ENCODE data around the gene KHSRP. TPM values are rescaled to one million over a fixed set of nuclear protein-coding genes. Genes with fewer than 3 reads are reported as not detected.
"Not testable (repeated sequence)": the region's sequence is repeated elsewhere in the genome, so short reads cannot be mapped to it uniquely, and the experiment has no call there.

KHSRP gene
- total RNA-seq, 1 experiment from 2014 or later: 373 TPM

DNA sequence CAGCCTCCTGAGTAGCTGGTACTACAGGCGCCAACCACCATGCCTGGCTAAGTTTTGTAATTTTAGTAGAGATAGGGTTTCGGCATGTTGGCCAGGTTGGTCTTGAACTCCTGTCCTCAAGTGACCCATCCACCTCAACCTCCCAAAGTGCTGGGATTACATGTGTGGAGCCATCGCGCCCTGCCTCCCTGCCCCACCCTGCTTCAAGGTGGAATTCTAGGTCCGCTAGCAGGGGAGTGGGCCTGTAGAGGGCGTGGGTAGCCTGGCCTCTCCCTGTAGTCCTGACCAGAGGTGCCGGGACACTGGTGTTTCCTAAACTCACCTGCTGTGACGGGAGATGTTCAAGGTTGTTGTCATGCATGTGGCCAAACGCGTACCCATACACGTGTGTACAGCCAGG, 8.6 kb upstream of the KHSRP start:
- ChIA-PET POLR2A (ENCODE audit: unreplicated experiment) (no interaction called here), CTCF (no interaction called here)
- H3K36me3 ChIP-seq (ENCODE audit: low read depth, low read length): no peaks in the 10 kb centered on the region
- no peaks in the 10 kb centered on the region for H3K27me3 ChIP-seq (ENCODE audit: low read length)
- H3K4me1 ChIP-seq (ENCODE audit: insufficient read depth, low read length): no peaks in the 10 kb centered on the region
- ATAC-seq (no peak), DNase-seq (no peak)
- no peak overlapping the region for H3K4me2 ChIP-seq (ENCODE audit: low read length)
- H3K79me2 ChIP-seq (ENCODE audit: low read length): no peaks in the 10 kb centered on the region
- H2AFZ ChIP-seq (ENCODE audit: low read length): no peak overlapping the region
- H3K4me3 ChIP-seq (ENCODE audit: low read length): no peak overlapping the region
- H4K20me1 ChIP-seq (ENCODE audit: low read length): no peaks in the 10 kb centered on the region
- no peaks in the 10 kb centered on the region for H3K9me2 ChIP-seq (replicated peaks; ENCODE audit: low read length)
- H3K9me3 ChIP-seq (ENCODE audit: low read length): no peaks in the 10 kb centered on the region
- TF ChIP-seq, protein P1, sequence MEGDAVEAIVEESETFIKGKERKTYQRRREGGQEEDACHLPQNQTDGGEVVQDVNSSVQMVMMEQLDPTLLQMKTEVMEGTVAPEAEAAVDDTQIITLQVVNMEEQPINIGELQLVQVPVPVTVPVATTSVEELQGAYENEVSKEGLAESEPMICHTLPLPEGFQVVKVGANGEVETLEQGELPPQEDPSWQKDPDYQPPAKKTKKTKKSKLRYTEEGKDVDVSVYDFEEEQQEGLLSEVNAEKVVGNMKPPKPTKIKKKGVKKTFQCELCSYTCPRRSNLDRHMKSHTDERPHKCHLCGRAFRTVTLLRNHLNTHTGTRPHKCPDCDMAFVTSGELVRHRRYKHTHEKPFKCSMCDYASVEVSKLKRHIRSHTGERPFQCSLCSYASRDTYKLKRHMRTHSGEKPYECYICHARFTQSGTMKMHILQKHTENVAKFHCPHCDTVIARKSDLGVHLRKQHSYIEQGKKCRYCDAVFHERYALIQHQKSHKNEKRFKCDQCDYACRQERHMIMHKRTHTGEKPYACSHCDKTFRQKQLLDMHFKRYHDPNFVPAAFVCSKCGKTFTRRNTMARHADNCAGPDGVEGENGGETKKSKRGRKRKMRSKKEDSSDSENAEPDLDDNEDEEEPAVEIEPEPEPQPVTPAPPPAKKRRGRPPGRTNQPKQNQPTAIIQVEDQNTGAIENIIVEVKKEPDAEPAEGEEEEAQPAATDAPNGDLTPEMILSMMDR (conservative IDR thresholded peaks at IDR 0.05; ENCODE audit: low read depth, low read length): no peak
- TF ChIP-seq EZH2phosphoT487 (IDR thresholded peaks at IDR 0.05; ENCODE audit: borderline replicate concordance, low read length) (no peak), EZH2 (IDR thresholded peaks at IDR 0.05; ENCODE audit: low read length, unreplicated experiment) (no peak)
- no peak overlapping the region for H3K9ac ChIP-seq (ENCODE audit: low read length)
- no peaks in the 10 kb centered on the region for H3F3A ChIP-seq (ENCODE audit: low read length, unreplicated experiment)
- intact Hi-C loops (cut with micrococcal nuclease): no loop called here
- no TSS peak for BruUV-seq (replicated peaks)
- H3K27ac ChIP-seq (ENCODE audit: low read length): no peak overlapping the region

DNA sequence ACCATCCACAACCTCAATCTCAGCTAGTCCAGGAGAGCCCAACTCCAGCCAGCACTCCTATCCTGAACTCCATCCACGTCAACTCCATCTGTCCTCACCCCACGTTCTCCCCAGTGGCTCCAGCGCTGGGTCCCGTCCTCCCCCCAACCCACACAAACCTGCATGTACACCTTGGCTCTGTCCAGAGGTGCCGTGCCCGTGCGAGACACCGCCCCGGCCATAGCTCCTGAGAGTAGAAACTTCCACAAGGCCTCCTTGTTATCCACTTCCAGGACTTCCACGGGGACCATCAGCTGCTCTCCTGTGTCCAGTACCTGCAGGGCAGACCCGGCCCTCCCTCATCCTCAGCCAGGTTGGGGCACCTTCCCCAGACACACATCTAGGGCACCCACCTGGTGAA, 7.3 kb upstream of the KHSRP start:
- ATAC-seq (no peak), DNase-seq (no peak)
- POLR2A ChIA-PET (ENCODE audit: unreplicated experiment): no interaction called here
- no peaks in the 10 kb centered on the region for H3F3A ChIP-seq (ENCODE audit: low read length, unreplicated experiment)
- H3K4me3 ChIP-seq (ENCODE audit: low read length): no peak overlapping the region
- H3K4me1 ChIP-seq (ENCODE audit: insufficient read depth, low read length): no peaks in the 10 kb centered on the region
- no peak for TF ChIP-seq EZH2phosphoT487 (IDR thresholded peaks at IDR 0.05; ENCODE audit: borderline replicate concordance, low read length)
- no peak for TF ChIP-seq EZH2 (IDR thresholded peaks at IDR 0.05; ENCODE audit: low read length, unreplicated experiment)
- TF ChIP-seq, protein P1 (conservative IDR thresholded peaks at IDR 0.05; ENCODE audit: low read depth, low read length): no peak
- H3K79me2 ChIP-seq (ENCODE audit: low read length): no peaks in the 10 kb centered on the region
- no peak overlapping the region for H2AFZ ChIP-seq (ENCODE audit: low read length)
- no TSS peak for BruUV-seq (replicated peaks)
- no peaks in the 10 kb centered on the region for H3K36me3 ChIP-seq (ENCODE audit: low read depth, low read length)
- no peaks in the 10 kb centered on the region for H3K9me3 ChIP-seq (ENCODE audit: low read length)
- H3K4me2 ChIP-seq (ENCODE audit: low read length): no peak overlapping the region
- no peaks in the 10 kb centered on the region for H4K20me1 ChIP-seq (ENCODE audit: low read length)
- H3K27me3 ChIP-seq (ENCODE audit: low read length): no peaks in the 10 kb centered on the region
- CTCF ChIA-PET: no interaction called here
- H3K9me2 ChIP-seq (replicated peaks; ENCODE audit: low read length): no peaks in the 10 kb centered on the region
- intact Hi-C loops (cut with micrococcal nuclease): no loop called here
- no peak overlapping the region for H3K27ac ChIP-seq (ENCODE audit: low read length)
- no peak overlapping the region for H3K9ac ChIP-seq (ENCODE audit: low read length)

DNA sequence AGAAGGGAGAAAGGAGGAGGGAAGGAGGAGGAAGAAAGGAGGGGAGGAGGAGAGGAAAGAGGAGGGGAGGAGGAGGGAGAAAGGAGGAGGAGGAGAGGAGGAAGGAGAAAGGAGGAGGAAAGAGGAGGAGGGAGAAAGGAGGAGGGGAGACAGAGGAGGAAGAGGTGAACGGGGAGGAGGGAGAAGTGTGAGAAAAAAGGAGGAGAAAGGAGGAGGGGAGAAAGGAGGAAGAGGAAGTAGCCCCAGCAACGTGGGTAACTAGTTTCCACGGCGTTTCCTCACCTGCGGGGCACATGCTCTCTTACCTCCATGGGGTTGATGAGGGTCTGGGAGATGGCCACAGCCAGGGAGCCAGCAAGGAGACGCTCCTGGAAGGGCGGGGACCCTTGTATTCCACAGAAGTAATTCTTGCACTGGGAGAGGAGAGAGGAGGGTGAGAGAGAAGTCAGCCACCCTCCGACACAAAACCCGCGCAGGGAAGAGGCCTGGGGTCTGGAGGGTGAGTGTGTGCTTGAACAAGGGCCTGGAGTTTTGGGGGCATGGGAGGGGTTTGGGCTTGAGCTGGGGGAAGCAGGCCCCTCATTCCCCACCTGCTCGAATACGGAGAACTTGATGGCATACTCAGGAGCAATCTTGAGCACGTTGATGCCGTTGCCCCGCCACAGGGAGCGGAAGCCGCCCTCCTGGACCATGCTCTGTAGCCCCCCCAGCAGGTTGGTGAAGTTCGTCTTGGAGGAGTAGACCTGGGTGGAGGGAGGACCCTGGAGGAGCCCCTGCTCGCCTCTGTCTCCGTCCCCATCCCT, 5.0 kb upstream of the KHSRP start:
- no peak overlapping the region for H3K27ac ChIP-seq (ENCODE audit: low read length)
- ChIA-PET CTCF (no interaction called here), POLR2A (ENCODE audit: unreplicated experiment) (no interaction called here)
- H3F3A ChIP-seq (ENCODE audit: low read length, unreplicated experiment): no peaks in the 10 kb centered on the region
- H2AFZ ChIP-seq (ENCODE audit: low read length): peak overlapping the region; percentile 60
- H3K4me1 ChIP-seq (ENCODE audit: insufficient read depth, low read length): peaks cover 5% of the 10 kb centered on the region; the same call in 1 of the 2 replicates
- no TSS peak for BruUV-seq (replicated peaks)
- H3K4me2 ChIP-seq (ENCODE audit: low read length): peak overlapping the region; percentile 23; the same call in 1 of the 2 replicates
- H4K20me1 ChIP-seq (ENCODE audit: low read length): no peaks in the 10 kb centered on the region
- ATAC-seq: no peak
- TF ChIP-seq EZH2 (IDR thresholded peaks at IDR 0.05; ENCODE audit: low read length, unreplicated experiment): no peak
- H3K27me3 ChIP-seq (ENCODE audit: low read length): no peaks in the 10 kb centered on the region
- H3K79me2 ChIP-seq (ENCODE audit: low read length): no peaks in the 10 kb centered on the region
- H3K4me3 ChIP-seq (ENCODE audit: low read length): no peak overlapping the region
- peak; percentile 19 for DNase-seq
- no peaks in the 10 kb centered on the region for H3K9me3 ChIP-seq (ENCODE audit: low read length)
- H3K36me3 ChIP-seq (ENCODE audit: low read depth, low read length): no peaks in the 10 kb centered on the region
- H3K9me2 ChIP-seq (replicated peaks; ENCODE audit: low read length): no peaks in the 10 kb centered on the region
- H3K9ac ChIP-seq (ENCODE audit: low read length): no peak overlapping the region
- intact Hi-C loops (cut with micrococcal nuclease): loop anchor here (5.0 kb wide), 1 partner anchor 302 kb away; no protein-coding TSS in a partner anchor

DNA sequence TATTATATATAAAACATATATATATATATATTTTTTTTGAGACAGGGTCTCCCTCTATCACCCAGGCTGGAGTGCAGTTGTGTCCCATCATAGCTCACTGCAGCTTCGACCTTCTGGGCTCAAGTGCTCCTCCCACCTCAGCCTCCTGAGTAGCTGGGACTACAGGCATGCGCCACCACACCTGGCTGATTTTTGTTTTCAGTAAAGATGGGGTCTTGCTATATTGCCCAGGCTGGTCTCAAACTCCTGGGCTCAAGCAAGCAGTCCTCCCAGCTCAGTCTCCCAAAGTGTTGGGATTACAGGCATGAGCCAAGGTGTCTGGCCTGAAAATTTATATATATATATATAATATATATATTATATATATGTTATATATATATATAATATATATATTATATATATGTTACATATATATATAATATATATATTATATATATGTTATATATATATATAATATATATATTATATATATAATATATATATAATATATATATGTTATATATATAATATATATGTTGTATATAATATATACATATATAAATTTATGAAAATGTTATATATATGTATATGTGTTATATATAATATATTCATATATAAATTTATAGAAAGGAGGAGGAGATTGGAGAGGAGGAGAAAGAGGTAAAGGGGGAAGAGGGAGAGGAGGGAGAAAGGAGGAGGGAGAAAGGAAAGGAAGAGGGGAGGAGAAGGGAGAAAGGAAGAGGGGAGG, 4.2 kb upstream of the KHSRP start:
- H3K36me3 ChIP-seq (ENCODE audit: low read depth, low read length); CTCF ChIA-PET; H3K27ac ChIP-seq (ENCODE audit: low read length); H3K4me3 ChIP-seq (ENCODE audit: low read length); H3K4me2 ChIP-seq (ENCODE audit: low read length); ATAC-seq; POLR2A ChIA-PET (ENCODE audit: unreplicated experiment); H3K9me3 ChIP-seq (ENCODE audit: low read length); H3K4me1 ChIP-seq (ENCODE audit: insufficient read depth, low read length); DNase-seq; H3K9ac ChIP-seq (ENCODE audit: low read length); BruUV-seq (replicated peaks); H3K27me3 ChIP-seq (ENCODE audit: low read length); H3K79me2 ChIP-seq (ENCODE audit: low read length); H3F3A ChIP-seq (ENCODE audit: low read length, unreplicated experiment); H4K20me1 ChIP-seq (ENCODE audit: low read length); H3K9me2 ChIP-seq (replicated peaks; ENCODE audit: low read length): not testable (repeated sequence)
- intact Hi-C loops (cut with micrococcal nuclease): loop anchor here (5.0 kb wide), 1 partner anchor 302 kb away; no protein-coding TSS in a partner anchor
- H2AFZ ChIP-seq (ENCODE audit: low read length): peak overlapping the region; percentile 60; the same call in 1 of the 2 replicates
